ENCODE measurements around the gene DAPK1.

The DAPK1 gene

DNA sequence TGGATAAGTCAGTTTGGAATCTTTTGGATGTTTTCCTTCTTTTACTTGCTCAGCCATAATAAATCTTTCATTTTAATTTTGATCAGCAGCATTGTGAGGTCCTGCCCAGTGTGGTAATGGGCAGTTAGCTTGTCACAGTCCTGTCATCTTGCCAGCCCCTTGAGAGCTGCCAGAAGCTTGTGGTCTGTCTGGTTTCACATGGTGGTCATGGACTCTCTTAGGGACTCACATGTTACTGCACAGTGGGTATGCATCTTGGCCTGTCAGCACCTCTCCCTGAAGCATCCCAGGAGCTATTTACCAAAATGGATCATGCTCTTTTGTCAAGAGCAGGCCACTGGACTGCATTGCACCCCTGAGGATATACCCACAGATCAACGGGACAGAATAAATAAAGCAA, 60.3 kb downstream of the DAPK1 start:
- TF ChIP-seq, protein P1, sequence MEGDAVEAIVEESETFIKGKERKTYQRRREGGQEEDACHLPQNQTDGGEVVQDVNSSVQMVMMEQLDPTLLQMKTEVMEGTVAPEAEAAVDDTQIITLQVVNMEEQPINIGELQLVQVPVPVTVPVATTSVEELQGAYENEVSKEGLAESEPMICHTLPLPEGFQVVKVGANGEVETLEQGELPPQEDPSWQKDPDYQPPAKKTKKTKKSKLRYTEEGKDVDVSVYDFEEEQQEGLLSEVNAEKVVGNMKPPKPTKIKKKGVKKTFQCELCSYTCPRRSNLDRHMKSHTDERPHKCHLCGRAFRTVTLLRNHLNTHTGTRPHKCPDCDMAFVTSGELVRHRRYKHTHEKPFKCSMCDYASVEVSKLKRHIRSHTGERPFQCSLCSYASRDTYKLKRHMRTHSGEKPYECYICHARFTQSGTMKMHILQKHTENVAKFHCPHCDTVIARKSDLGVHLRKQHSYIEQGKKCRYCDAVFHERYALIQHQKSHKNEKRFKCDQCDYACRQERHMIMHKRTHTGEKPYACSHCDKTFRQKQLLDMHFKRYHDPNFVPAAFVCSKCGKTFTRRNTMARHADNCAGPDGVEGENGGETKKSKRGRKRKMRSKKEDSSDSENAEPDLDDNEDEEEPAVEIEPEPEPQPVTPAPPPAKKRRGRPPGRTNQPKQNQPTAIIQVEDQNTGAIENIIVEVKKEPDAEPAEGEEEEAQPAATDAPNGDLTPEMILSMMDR (IDR thresholded peaks at IDR 0.05) = no peak

DNA sequence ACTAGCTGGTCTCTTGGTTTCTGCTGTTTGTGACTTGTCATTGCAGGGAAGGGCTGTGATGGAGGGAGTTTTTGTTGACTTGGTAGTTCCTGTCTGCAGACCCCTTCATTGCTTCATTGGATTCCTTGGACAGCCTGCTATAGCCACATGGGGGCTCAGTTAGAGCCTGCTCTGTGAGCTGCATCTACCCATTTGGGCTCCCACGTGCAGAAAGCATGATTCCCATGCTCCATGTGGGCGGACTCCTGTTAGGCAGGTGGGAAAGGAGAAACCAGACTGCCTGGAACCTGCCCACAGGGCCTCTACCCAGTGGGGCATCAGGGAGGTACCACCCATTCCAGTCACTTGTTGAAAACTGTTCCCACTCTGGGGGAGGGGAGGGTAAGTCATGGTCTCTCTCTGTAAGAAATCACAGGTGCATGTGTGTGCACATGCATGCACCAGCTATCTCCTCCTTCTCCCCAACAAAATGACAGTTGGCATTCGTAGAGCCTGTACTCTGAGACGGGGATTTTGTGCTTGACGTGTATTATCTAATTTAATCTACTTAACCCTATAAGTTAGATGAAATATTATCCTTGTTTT, 61.0 kb downstream of the DAPK1 start:
- TF ChIP-seq, protein P1 (IDR thresholded peaks at IDR 0.05) = no peak

DNA sequence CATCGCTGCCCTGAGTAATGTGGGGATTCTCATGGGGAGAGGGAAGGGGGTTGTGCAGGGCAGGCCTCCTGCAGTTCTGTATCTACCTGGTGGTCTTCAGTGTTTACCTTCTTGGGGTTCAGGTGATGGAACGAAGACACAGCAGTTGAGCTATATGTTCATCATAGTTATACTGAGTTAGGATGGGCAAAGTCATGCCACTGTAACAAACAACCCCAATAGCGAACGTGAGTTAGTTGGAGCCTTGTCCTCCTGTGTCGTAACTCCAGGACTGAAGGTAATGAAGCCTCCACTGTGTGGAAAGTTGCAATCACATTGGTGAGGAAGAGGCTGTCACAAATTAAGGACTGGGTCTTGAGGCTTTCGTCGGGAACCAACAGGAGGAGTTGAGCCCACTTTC, 64.4 kb downstream of the DAPK1 start:
- TF ChIP-seq, protein P1 (IDR thresholded peaks at IDR 0.05) = no peak

DNA sequence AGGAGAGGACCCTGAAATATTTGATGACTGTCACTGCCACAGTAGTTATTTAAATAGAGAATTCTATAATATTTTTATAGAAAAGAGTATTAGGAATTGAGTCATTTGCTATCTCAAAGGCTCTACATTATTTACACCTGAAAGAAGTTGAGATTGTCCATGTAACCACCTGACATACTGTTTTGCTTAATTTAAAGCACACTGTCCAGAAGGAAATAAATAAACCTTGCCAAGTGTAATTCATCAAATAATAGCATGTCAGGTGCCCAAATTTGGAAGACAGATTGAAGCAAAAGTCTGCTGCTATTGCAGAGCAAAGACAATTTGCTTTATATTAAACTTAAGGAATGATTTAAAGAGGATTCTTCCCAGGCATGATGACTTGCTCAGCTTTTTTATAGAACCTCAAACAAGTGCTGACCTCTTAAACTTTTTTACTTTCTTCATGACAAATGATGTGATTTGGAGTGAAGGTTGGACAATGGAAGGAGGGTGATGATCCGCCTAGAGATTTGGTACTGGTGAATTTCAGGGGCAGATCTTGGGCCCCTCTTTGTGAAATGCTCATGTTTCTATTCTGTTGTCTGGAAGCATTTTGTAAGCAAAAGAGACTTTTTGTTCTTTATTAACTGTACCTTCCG, 65.0 kb downstream of the DAPK1 start:
- TF ChIP-seq, protein P1 (IDR thresholded peaks at IDR 0.05) = no peak

DNA sequence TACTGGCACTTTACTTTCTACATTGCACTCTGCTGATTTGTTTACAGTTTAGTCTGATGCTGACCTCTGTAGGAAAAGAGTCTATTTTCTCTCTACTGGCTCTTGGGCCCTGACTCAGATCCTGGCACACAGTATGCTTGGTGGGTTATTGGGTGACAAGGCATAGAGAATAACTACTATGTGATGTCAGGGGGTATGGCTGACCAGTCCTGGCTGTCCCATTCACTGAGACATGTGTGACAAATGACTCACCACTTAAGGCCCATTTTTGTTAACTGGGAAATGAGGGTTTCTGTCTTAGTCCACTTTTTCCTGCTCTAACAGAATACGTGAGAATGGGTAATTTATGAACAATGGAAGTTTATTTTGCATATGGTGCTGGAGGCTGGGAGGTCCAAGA, 66.4 kb downstream of the DAPK1 start:
- TF ChIP-seq, protein P1 (IDR thresholded peaks at IDR 0.05) = no peak

DNA sequence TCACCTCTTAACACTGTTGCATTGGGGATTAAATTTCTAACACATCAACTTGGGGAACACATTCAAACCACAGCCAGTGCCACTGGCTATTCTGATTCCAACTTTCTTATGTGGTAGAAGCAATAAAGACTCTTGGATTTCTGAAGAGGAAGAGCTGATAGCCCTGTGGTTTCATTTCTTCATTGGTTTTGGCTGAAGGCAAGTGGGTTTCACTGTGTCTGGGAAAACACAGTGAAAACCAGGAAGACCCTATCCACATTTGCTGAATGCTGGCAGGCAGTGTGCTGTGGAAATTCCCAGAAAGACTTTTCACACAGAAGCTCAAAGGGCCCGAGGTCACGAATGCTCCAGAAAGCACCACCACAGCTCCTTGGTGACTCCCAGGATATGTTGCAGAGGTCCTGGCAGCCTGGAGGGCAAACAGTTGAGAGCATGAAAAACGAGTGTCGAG, 67.1 kb downstream of the DAPK1 start:
- TF ChIP-seq, protein P1 (IDR thresholded peaks at IDR 0.05) = no peak

DNA sequence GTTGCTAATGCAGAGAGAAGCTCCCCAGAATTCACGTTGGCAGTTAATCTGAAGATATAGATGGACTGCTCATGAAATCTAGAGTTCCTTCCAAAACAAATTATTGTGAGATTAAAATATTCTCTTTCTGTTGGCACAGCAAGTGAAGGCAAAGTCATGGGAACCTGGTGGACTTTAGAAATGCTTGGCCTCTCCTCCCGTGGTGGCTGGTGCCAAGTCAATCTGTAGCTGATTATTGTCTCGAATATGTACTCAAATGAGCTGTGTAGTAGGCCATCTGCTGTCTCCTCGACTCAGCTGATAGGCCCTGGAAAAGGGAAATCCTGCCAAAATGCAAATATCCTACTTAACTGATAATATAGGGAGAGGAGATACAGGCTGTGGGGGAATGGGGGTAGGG, 69.3 kb downstream of the DAPK1 start:
- TF ChIP-seq, protein P1 (IDR thresholded peaks at IDR 0.05) = no peak

Data from LNCAP (cell line).